ENCODE measurements around the gene PPID. TPM values are rescaled to one million over a fixed set of nuclear protein-coding genes. Genes with fewer than 3 reads are reported as not detected.

Gene PPID
- total RNA-seq, 1 donor from 2014 or later = 19.0 TPM

Other genes starting within 250 kb of the PPID start
- gene RXFP1, start 201.5 kb downstream of the PPID start, total RNA-seq = not detected in 2 replicates
- gene C4orf46, start 51.5 kb downstream of the PPID start, total RNA-seq = 8.3 and 9.7 TPM in 2 replicates
- gene ETFDH, start 51.1 kb downstream of the PPID start, total RNA-seq = 22.7 and 25.9 TPM in 2 replicates
- gene FNIP2, start 45.6 kb upstream of the PPID start, total RNA-seq = 14.4 and 17.3 TPM in 2 replicates